Fibroblast of lung (primary cell): ENCODE measurements around the gene CLINT1. TPM values are rescaled to one million over a fixed set of nuclear protein-coding genes. Genes with fewer than 3 reads are reported as not detected.

Experiments
- DNase-seq, 2 donors: peaks; one replicate each; pipeline versions ENCODE4 v3.0.0 to v3.0.0-alpha.2; 2010; ENCODE audit warnings: low read depth in 2 of 2
- H2AFZ ChIP-seq: 2 replicates; pipeline ENCODE4 v1.5.1; 2012; ENCODE audit warnings: low read length, control low read depth, inconsistent platforms
- H3K27ac ChIP-seq: 2 replicates; pipeline ENCODE4 v1.5.1; 2011; ENCODE audit warnings: low read length, control low read depth; ENCODE audit not compliant: insufficient read depth
- H3K27me3 ChIP-seq: 2 replicates; pipeline ENCODE4 v1.5.1; 2011; ENCODE audit warnings: mild to moderate bottlenecking, low read length; ENCODE audit not compliant: control insufficient read depth, insufficient read depth
- H3K36me3 ChIP-seq: 2 replicates; pipeline ENCODE4 v1.5.1; 2011; ENCODE audit warnings: low read length; ENCODE audit not compliant: control insufficient read depth, insufficient read depth
- H3K4me1 ChIP-seq: 2 replicates; pipeline ENCODE4 v1.5.1; 2011; ENCODE audit warnings: low read length; ENCODE audit not compliant: control insufficient read depth, insufficient read depth; ENCODE audit errors: extremely low read depth
- H3K4me2 ChIP-seq: 2 replicates; pipeline ENCODE4 v1.5.1; 2011; ENCODE audit warnings: low read length, control low read depth; ENCODE audit not compliant: insufficient read depth; ENCODE audit errors: extremely low read depth
- H3K4me3 ChIP-seq, 4 experiments: fragments of 200-600 bp in 1 of 4; sonication (generic) in 1 of 4; replicated peaks in 1 of 4; 2 replicates each; pipeline ENCODE4 v1.5.1; 2011 to 2016; ENCODE audit warnings: low read length in 4 of 4, low read depth in 3 of 4, mild to moderate bottlenecking in 3 of 4, control low read depth in 2 of 4, inconsistent platforms in 1 of 4, mixed read lengths in 1 of 4; ENCODE audit not compliant: insufficient read depth in 1 of 4; ENCODE audit errors: control extremely low read depth in 1 of 4
- H3K79me2 ChIP-seq: 2 replicates; pipeline ENCODE4 v1.5.1; 2012; ENCODE audit warnings: mild to moderate bottlenecking, low read length, inconsistent platforms; ENCODE audit not compliant: control insufficient read depth, insufficient read depth
- H3K9ac ChIP-seq: 2 replicates; pipeline ENCODE4 v1.5.1; 2011; ENCODE audit warnings: mild to moderate bottlenecking, low read length, control low read depth; ENCODE audit not compliant: insufficient read depth
- H3K9me3 ChIP-seq: 2 replicates; pipeline ENCODE4 v1.5.1; 2012; ENCODE audit warnings: low read depth, low read length; ENCODE audit not compliant: control insufficient read depth, insufficient read depth
- H4K20me1 ChIP-seq: 2 replicates; pipeline ENCODE4 v1.5.1; 2011; ENCODE audit warnings: low read length; ENCODE audit not compliant: control insufficient read depth, insufficient read depth; ENCODE audit errors: extremely low read depth
- CTCF ChIP-seq, 2 donors: IDR thresholded peaks in 1 of 2; conservative IDR thresholded peaks in 1 of 2; 1 replicate in 1 of 2; 2 replicates in 1 of 2; pipeline ENCODE4 v1.5.1; 2011 to 2012; ENCODE audit warnings: low read length in 2 of 2, control low read depth in 1 of 2, inconsistent platforms in 1 of 2, low read depth in 1 of 2, mild to moderate bottlenecking in 1 of 2
- EZH2 ChIP-seq: IDR thresholded peaks from 2 replicates; pipeline ENCODE4 v1.5.1; 2012; ENCODE audit warnings: low read length, control low read depth, mild to moderate bottlenecking; ENCODE audit errors: missing control alignments
- polyA plus RNA-seq, 2 donors: library from polyadenylated mRNA; depleted of rRNA in 1 of 2; stranded (reverse) in 1 of 2; unstranded in 1 of 2; fragments of >200 nt; gene quantifications; 2 replicates each; pipeline ENCODE4 v1.2.1, GENCODE V29; 2011 to 2012; ENCODE audit warnings: missing spikeins in 1 of 2
- total RNA-seq: library from RNA; depleted of rRNA; stranded (reverse); fragments of >200 nt; gene quantifications from 2 replicates; pipeline ENCODE4 v1.2.1, GENCODE V29; 2014

CLINT1 gene
- total and polyA plus RNA-seq, 2 donors (not counting 1 experiment from before 2014, with no cell fraction given): 82.4 to 99.0 TPM

GRCh38 chr5:157839157-157839795 is 19.7 kb downstream of the CLINT1 start:
- H3K4me2 ChIP-seq: no peak overlapping the region
- H2AFZ ChIP-seq: no peak overlapping the region
- no peaks in the 10 kb centered on the region for H3K36me3 ChIP-seq
- H3K4me1 ChIP-seq: no peaks in the 10 kb centered on the region
- TF ChIP-seq CTCF (conservative IDR thresholded peaks at IDR 0.05 in 1 of 2, IDR thresholded peaks at IDR 0.05 in 1 of 2; ENCODE audit: low read depth in 1 of 2, low read length in 2 of 2) (no peak), EZH2 (no peak)
- H3K79me2 ChIP-seq: peaks cover 27% of the 10 kb centered on the region
- peaks cover under 1% of the 10 kb centered on the region for H4K20me1 ChIP-seq
- no peak overlapping the region for H3K4me3 ChIP-seq
- no peaks in the 10 kb centered on the region for H3K9me3 ChIP-seq
- no peak overlapping the region for H3K27ac ChIP-seq
- DNase-seq: no peak
- no peak overlapping the region for H3K9ac ChIP-seq
- H3K27me3 ChIP-seq: no peaks in the 10 kb centered on the region

GRCh38 chr5:157836121-157836753 is 22.7 kb downstream of the CLINT1 start:
- Histone ChIP-seq H3K79me2 (peaks cover 31% of the 10 kb centered on the region), H4K20me1 (no peaks in the 10 kb centered on the region)

GRCh38 chr5:157835041-157835440 is 23.9 kb downstream of the CLINT1 start:
- Histone ChIP-seq H3K27me3 (no peaks in the 10 kb centered on the region), H2AFZ (no peak overlapping the region)
- TF ChIP-seq CTCF (conservative IDR thresholded peaks at IDR 0.05 in 1 of 2, IDR thresholded peaks at IDR 0.05 in 1 of 2; ENCODE audit: low read depth in 1 of 2, low read length in 2 of 2) (no peak), EZH2 (no peak)

More at GRCh38 chr5:157836121-157836753, 22.7 kb downstream of the CLINT1 start:
- Histone ChIP-seq H3K9ac (no peak overlapping the region), H3K4me2 (no peak overlapping the region), H3K9me3 (no peaks in the 10 kb centered on the region), H3K27me3 (no peaks in the 10 kb centered on the region), H3K27ac (no peak overlapping the region), H2AFZ (no peak overlapping the region), H3K36me3 (no peaks in the 10 kb centered on the region), H3K4me1 (no peaks in the 10 kb centered on the region), H3K4me3 (no peak overlapping the region)
- TF ChIP-seq EZH2 (no peak), CTCF (conservative IDR thresholded peaks at IDR 0.05 in 1 of 2, IDR thresholded peaks at IDR 0.05 in 1 of 2; ENCODE audit: low read depth in 1 of 2, low read length in 2 of 2) (no peak)
- DNase-seq: no peak

More at GRCh38 chr5:157835041-157835440, 23.9 kb downstream of the CLINT1 start:
- H3K4me2 ChIP-seq: no peak overlapping the region
- no peaks in the 10 kb centered on the region for H3K36me3 ChIP-seq
- no peaks in the 10 kb centered on the region for H3K9me3 ChIP-seq
- no peak overlapping the region for H3K9ac ChIP-seq
- H3K4me3 ChIP-seq: no peak overlapping the region
- no peak overlapping the region for H3K27ac ChIP-seq
- peaks cover 31% of the 10 kb centered on the region for H3K79me2 ChIP-seq
- DNase-seq: no peak
- no peaks in the 10 kb centered on the region for H4K20me1 ChIP-seq
- no peaks in the 10 kb centered on the region for H3K4me1 ChIP-seq
